ENCODE data around the gene RGS11.
"Not testable (repeated sequence)": the region's sequence is repeated elsewhere in the genome, so short reads cannot be mapped to it uniquely, and the experiment has no call there.

RGS11 gene

GRCh38 chr16:263182-263774, 12.5 kb downstream of the RGS11 start:
- DNase-seq (ENCODE audit: low read depth), result no peak

- DNase-seq (ENCODE audit: low read depth), result no peak
Observed at GRCh38 chr16:262121-262745, 13.5 kb downstream of the RGS11 start.

GRCh38 chr16:261031-261691, 14.6 kb downstream of the RGS11 start:
- no peak for DNase-seq (ENCODE audit: low read depth)

- DNase-seq (ENCODE audit: low read depth), result no peak
Observed at GRCh38 chr16:260326-260725, 15.4 kb downstream of the RGS11 start.

- no peak for DNase-seq (ENCODE audit: low read depth)
Observed at GRCh38 chr16:259814-260253, 15.9 kb downstream of the RGS11 start.

- DNase-seq (ENCODE audit: low read depth), result no peak
Observed at GRCh38 chr16:259226-259625, 16.5 kb downstream of the RGS11 start.

GRCh38 chr16:258091-258490, 17.7 kb downstream of the RGS11 start:
- not testable (repeated sequence) for DNase-seq (ENCODE audit: low read depth)

- no peak for DNase-seq (ENCODE audit: low read depth)
Observed at GRCh38 chr16:255183-255582, 20.6 kb downstream of the RGS11 start.

- no peak for DNase-seq (ENCODE audit: low read depth)
Observed at GRCh38 chr16:254461-254860, 21.3 kb downstream of the RGS11 start.

- no peak for DNase-seq (ENCODE audit: low read depth)
Observed at GRCh38 chr16:253833-254232, 21.9 kb downstream of the RGS11 start.

GRCh38 chr16:252366-253337, 23.1 kb downstream of the RGS11 start:
- no peak for DNase-seq (ENCODE audit: low read depth)

GRCh38 chr16:249431-249830, 26.3 kb downstream of the RGS11 start:
- no peak for DNase-seq (ENCODE audit: low read depth)

- no peak for DNase-seq (ENCODE audit: low read depth)
Observed at GRCh38 chr16:247027-247426, 28.7 kb downstream of the RGS11 start.

- no peak for DNase-seq (ENCODE audit: low read depth)
Observed at GRCh38 chr16:245105-245504, 30.6 kb downstream of the RGS11 start.

- DNase-seq (ENCODE audit: low read depth), result no peak
Observed at GRCh38 chr16:243348-243747, 32.4 kb downstream of the RGS11 start.

- no peak for DNase-seq (ENCODE audit: low read depth)
Observed at GRCh38 chr16:242281-242680, 33.5 kb downstream of the RGS11 start.

- no peak for DNase-seq (ENCODE audit: low read depth)
Observed at GRCh38 chr16:240559-240958, 35.2 kb downstream of the RGS11 start.

GRCh38 chr16:239948-240277, 35.8 kb downstream of the RGS11 start:
- no peak for DNase-seq (ENCODE audit: low read depth)

GRCh38 chr16:234468-235305, 41.1 kb downstream of the RGS11 start, which contains the start of gene FAM234A:
TSS of gene FAM234A (plus strand) at chr16:234821. CDS start at chr16:254414, 19,593 bp downstream.
- DNase-seq (ENCODE audit: low read depth), result no peak

- no peak for DNase-seq (ENCODE audit: low read depth)
Observed at GRCh38 chr16:230949-231348, 44.8 kb downstream of the RGS11 start.

- not testable (repeated sequence) for DNase-seq (ENCODE audit: low read depth)
Observed at GRCh38 chr16:230351-230750, 45.4 kb downstream of the RGS11 start.
